Mesothelial cell of epicardium (in vitro differentiated cells): ENCODE measurements around the gene CSTB. TPM values are rescaled to one million over a fixed set of nuclear protein-coding genes. Genes with fewer than 3 reads are reported as not detected.
A peak's percentile ranks its signal among the peaks of the same experiment; 100 is the strongest.

Experiments used
- DNase-seq, 2 experiments: peaks; one replicate each; pipeline ENCODE4 v3.0.0; 2021; ENCODE audit warnings: low spot score in 2 of 2; ENCODE audit not compliant: unreplicated experiment in 2 of 2
- H3K27ac Mint-ChIP-seq: 2 replicates; pipeline ENCODE4 v1.8.0; 2021; ENCODE audit warnings: mixed read lengths
- H3K27me3 Mint-ChIP-seq: 2 replicates; pipeline ENCODE4 v1.8.0; 2021; ENCODE audit warnings: low read depth, mixed read lengths
- H3K36me3 Mint-ChIP-seq: 2 replicates; pipeline ENCODE4 v1.8.0; 2021; ENCODE audit warnings: mixed read lengths
- H3K4me1 Mint-ChIP-seq: 2 replicates; pipeline ENCODE4 v1.8.0; 2021; ENCODE audit warnings: mixed read lengths
- H3K4me3 Mint-ChIP-seq: 2 replicates; pipeline ENCODE4 v1.8.0; 2021; ENCODE audit warnings: mild to moderate bottlenecking, moderate library complexity, mixed read lengths
- H3K9me3 Mint-ChIP-seq: 2 replicates; pipeline ENCODE4 v1.8.0; 2021; ENCODE audit warnings: mixed read lengths
- total RNA-seq: library from RNA; stranded (reverse); gene quantifications from 3 replicates; pipeline ENCODE4 v1.2.1, GENCODE V29; 2021
- TF ChIP-seq, protein P1 (sequence below): fragments of 200-600 bp; sonication (generic); IDR thresholded peaks from one replicate; pipeline ENCODE4 v1.5.0; 2021; ENCODE audit warnings: antibody characterized with exemption; ENCODE audit not compliant: unreplicated experiment

Gene CSTB
- total RNA-seq, 1 donor from 2014 or later = 23.3 TPM

DNA sequence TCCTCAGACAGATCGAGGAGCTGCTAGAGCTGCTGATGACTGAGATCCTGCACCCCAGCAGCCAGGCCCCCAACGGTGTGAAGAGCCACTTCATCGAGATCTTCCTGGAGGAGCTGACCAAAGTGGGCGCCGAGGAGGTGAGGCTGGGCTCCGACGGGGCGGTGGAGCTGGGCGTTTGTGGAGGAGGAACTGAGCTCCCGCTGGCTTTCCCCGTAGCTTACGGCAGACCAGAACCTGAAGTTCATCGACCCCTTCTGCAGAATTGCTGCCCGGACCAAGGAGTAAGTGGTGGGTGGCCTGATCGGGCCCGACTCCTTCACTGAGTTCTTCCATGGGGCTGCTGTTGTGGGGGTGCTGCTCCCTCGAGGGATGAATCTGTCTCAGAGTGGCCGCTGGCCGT lies 21.3 kb upstream of the CSTB start:
- TF ChIP-seq, protein P1, sequence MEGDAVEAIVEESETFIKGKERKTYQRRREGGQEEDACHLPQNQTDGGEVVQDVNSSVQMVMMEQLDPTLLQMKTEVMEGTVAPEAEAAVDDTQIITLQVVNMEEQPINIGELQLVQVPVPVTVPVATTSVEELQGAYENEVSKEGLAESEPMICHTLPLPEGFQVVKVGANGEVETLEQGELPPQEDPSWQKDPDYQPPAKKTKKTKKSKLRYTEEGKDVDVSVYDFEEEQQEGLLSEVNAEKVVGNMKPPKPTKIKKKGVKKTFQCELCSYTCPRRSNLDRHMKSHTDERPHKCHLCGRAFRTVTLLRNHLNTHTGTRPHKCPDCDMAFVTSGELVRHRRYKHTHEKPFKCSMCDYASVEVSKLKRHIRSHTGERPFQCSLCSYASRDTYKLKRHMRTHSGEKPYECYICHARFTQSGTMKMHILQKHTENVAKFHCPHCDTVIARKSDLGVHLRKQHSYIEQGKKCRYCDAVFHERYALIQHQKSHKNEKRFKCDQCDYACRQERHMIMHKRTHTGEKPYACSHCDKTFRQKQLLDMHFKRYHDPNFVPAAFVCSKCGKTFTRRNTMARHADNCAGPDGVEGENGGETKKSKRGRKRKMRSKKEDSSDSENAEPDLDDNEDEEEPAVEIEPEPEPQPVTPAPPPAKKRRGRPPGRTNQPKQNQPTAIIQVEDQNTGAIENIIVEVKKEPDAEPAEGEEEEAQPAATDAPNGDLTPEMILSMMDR = no peak

GRCh38 chr21:43794857-43795256 lies 18.7 kb upstream of the CSTB start:
- no peak overlapping the region for H3K27ac Mint-ChIP-seq

More for the DNA sequence above, 21.3 kb upstream of the CSTB start:
- no peak overlapping the region for H3K4me3 Mint-ChIP-seq
- H3K27ac Mint-ChIP-seq = no peak overlapping the region
- no peak for DNase-seq
- H3K9me3 Mint-ChIP-seq = no peaks in the 10 kb centered on the region
- no peaks in the 10 kb centered on the region for H3K4me1 Mint-ChIP-seq
- peaks cover 39% of the 10 kb centered on the region for H3K36me3 Mint-ChIP-seq
- no peaks in the 10 kb centered on the region for H3K27me3 Mint-ChIP-seq

DNA sequence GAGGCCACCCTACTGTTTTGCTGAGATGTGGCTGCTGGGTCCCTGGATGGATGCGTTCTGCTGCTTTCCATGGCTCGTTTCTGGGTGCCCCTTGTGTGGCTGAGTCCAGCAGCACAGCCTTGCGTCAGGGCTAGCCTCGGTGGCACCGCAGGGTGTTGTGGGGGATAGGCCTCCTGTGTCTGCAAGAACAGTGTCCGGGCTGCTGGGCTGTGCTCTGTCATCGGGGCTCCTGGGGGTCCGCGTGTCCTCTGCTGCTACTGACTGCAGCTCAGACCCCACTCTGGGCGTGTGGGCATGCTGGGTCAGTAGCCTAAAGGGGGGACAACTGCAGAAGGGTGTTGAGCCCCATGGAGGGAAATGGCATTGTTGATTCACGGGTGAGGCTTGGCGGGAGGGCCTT lies 18.2 kb upstream of the CSTB start:
- Mint-ChIP-seq H3K4me1 (peaks cover 10% of the 10 kb centered on the region), H3K27ac (no peak overlapping the region), H3K4me3 (no peak overlapping the region), H3K9me3 (no peaks in the 10 kb centered on the region), H3K36me3 (peaks cover 38% of the 10 kb centered on the region), H3K27me3 (no peaks in the 10 kb centered on the region)
- TF ChIP-seq, protein P1 = no peak
- DNase-seq = no peak

More at GRCh38 chr21:43794857-43795256, 18.7 kb upstream of the CSTB start:
- Mint-ChIP-seq H3K4me3 (no peak overlapping the region), H3K4me1 (peaks cover 9% of the 10 kb centered on the region), H3K9me3 (no peaks in the 10 kb centered on the region), H3K27me3 (no peaks in the 10 kb centered on the region), H3K36me3 (peaks cover 38% of the 10 kb centered on the region)
- TF ChIP-seq, protein P1 = no peak
- no peak for DNase-seq

- Mint-ChIP-seq H3K36me3 (peaks cover 32% of the 10 kb centered on the region), H3K4me3 (no peak overlapping the region), H3K27ac (no peak overlapping the region), H3K9me3 (no peaks in the 10 kb centered on the region), H3K4me1 (peaks cover 10% of the 10 kb centered on the region), H3K27me3 (no peaks in the 10 kb centered on the region)
- TF ChIP-seq, protein P1 = no peak
- no peak for DNase-seq
These were observed 17.1 kb upstream of the CSTB start for GRCh38 chr21:43793243-43793642.

DNA sequence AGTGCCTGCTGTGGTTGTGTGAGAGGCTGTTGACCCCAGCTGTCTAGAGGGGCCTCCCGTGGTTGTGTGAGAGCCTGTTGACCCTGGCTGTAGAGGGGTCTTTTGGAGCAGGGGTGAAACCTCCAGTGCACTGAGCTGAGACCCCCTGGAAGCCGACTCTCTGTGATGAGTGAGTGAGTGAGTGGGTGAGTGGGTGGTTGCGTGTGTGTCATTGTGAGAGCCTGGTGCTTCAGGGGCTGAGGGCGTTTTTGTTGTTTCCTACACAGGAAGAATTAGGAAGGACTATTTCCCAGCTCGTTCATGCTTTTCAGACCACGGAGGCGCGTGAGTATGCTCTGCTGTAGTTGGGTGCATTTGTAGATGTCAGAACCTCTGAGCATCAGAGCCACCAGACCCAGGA lies 16.3 kb upstream of the CSTB start:
- Mint-ChIP-seq H3K9me3 (no peaks in the 10 kb centered on the region), H3K27me3 (no peaks in the 10 kb centered on the region), H3K4me3 (peak overlapping the region; percentile 44), H3K27ac (peak overlapping the region; percentile 12), H3K36me3 (peaks cover 29% of the 10 kb centered on the region), H3K4me1 (peaks cover 10% of the 10 kb centered on the region)
- no peak for DNase-seq
- TF ChIP-seq, protein P1 = no peak

DNA sequence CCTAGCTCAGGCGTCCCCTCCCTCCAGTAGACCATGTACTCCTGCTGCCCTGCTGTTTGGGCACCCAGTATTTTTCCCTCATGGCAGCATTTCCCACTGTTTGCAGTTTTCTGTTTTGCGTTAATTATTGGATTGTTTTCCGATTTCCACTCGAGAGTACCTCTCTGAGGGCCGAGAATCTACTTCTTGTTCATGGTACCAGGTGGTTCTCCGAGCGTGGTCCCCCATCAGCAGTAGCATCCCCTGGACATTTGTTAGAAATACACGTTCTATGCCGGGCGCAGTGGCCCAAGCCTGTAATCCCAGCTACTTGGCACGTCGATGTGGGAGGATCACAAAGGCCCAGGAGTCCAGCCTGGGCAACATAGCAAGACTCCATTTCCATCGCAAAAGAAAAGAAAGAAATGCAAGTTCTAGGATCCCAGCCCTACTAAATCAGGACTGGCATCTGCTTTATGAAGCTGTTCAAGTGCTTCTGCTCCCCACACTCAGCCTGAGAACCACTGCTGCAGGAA lies 14.0 kb upstream of the CSTB start:
- Mint-ChIP-seq H3K36me3 (peaks cover 17% of the 10 kb centered on the region), H3K27ac (peak overlapping the region; percentile 96), H3K4me3 (peak overlapping the region; percentile 91), H3K9me3 (no peaks in the 10 kb centered on the region), H3K27me3 (no peaks in the 10 kb centered on the region), H3K4me1 (peaks cover 10% of the 10 kb centered on the region)
- DNase-seq = no peak
- TF ChIP-seq, protein P1 = no peak
